ENCODE results near the gene FGFR3.

DNA sequence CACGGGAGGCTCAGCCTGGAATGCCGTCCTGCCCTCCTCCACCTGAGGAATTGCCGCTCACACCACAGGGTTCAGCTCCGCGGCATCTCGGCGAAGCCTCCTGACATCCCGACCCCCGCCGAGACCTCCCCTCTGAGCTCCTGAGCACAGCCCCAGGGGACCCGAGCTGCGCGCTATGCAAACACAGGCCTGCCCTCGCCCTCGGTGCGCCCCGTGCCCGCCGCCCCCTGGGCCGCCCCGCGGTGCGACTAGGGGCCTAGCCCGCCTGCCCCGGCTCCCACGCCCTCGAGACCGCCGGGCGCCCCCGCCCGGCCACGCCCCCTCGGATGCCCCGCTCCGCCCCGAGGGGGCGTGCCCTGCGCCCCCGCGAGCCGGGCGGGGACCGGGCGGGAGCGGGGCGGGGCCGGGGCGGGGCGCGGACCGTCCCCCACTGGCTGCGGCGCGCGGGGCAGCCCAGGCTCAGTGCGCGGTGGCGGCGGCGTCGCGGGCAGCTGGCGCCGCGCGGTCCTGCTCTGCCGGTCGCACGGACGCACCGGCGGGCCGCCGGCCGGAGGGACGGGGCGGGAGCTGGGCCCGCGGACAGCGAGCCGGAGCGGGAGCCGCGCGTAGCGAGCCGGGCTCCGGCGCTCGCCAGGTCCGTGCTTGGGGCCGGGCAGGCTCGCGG, at the start of gene FGFR3:
- TF ChIP-seq, protein P1, sequence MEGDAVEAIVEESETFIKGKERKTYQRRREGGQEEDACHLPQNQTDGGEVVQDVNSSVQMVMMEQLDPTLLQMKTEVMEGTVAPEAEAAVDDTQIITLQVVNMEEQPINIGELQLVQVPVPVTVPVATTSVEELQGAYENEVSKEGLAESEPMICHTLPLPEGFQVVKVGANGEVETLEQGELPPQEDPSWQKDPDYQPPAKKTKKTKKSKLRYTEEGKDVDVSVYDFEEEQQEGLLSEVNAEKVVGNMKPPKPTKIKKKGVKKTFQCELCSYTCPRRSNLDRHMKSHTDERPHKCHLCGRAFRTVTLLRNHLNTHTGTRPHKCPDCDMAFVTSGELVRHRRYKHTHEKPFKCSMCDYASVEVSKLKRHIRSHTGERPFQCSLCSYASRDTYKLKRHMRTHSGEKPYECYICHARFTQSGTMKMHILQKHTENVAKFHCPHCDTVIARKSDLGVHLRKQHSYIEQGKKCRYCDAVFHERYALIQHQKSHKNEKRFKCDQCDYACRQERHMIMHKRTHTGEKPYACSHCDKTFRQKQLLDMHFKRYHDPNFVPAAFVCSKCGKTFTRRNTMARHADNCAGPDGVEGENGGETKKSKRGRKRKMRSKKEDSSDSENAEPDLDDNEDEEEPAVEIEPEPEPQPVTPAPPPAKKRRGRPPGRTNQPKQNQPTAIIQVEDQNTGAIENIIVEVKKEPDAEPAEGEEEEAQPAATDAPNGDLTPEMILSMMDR (IDR thresholded peaks at IDR 0.05) = peak in 1 of 6 experiments; percentile 8
- no peak for TF ChIP-seq EP300 (IDR thresholded peaks at IDR 0.05)

Data from upper lobe of left lung (tissue), 4 donors.